ENCODE results near the gene SAMD1. TPM values are rescaled to one million over a fixed set of nuclear protein-coding genes. Genes with fewer than 3 reads are reported as not detected.
A peak's percentile ranks its signal among the peaks of the same experiment; 100 is the strongest.

The SAMD1 gene
- total RNA-seq, 3 donors from 2014 or later (not counting 1 experiment from before 2014, with no cell fraction given), result 30.8 to 33.0 (median 30.9) TPM

GRCh38 chr19:14127929-14128509, 37.5 kb upstream of the SAMD1 start:
- no peaks in the 10 kb centered on the region for H3K27me3 Mint-ChIP-seq (ENCODE audit: low read depth in 2 of 2)
- no peak for DNase-seq
- peak in 2 of 3 donors; percentile 12 to 32 for ATAC-seq
- Histone ChIP-seq H3K9me3 (ENCODE audit: control insufficient read depth, insufficient read depth, low read length) (no peaks in the 10 kb centered on the region), H3K4me3 (ENCODE audit: low read length) (no peak overlapping the region), H3K27me3 (ENCODE audit: control insufficient read depth, insufficient read depth, low read length) (no peaks in the 10 kb centered on the region), H3K36me3 (ENCODE audit: control insufficient read depth, insufficient read depth, low read length) (no peaks in the 10 kb centered on the region), H3K4me1 (ENCODE audit: control insufficient read depth, insufficient read depth, low read length) (peaks cover 11% of the 10 kb centered on the region), H3K27ac (ENCODE audit: low read length) (no peak overlapping the region)
- no peaks in the 10 kb centered on the region for H3K36me3 Mint-ChIP-seq
- no peaks in the 10 kb centered on the region for H3K4me1 Mint-ChIP-seq
- TF ChIP-seq CTCF (IDR thresholded peaks at IDR 0.05), result no peak
- H3K9me3 Mint-ChIP-seq, result no peaks in the 10 kb centered on the region
- no peak overlapping the region for H3K27ac Mint-ChIP-seq
- no peak overlapping the region for H3K4me3 Mint-ChIP-seq
- 73% methylated on average over 4 of the region's 4 CpGs for WGBS (ENCODE audit: insufficient coverage)
- intact Hi-C loops (cut with micrococcal nuclease), result no loop called here

- ATAC-seq (peak in 1 of 3 donors; percentile 32), DNase-seq (no peak)
- no peak overlapping the region for H3K4me3 ChIP-seq (ENCODE audit: low read length)
- no peak overlapping the region for H3K27ac ChIP-seq (ENCODE audit: low read length)
- no peaks in the 10 kb centered on the region for H3K9me3 Mint-ChIP-seq
- no peaks in the 10 kb centered on the region for H3K36me3 ChIP-seq (ENCODE audit: control insufficient read depth, insufficient read depth, low read length)
- H3K27ac Mint-ChIP-seq, result no peak overlapping the region
- H3K27me3 Mint-ChIP-seq (ENCODE audit: low read depth in 2 of 2), result no peaks in the 10 kb centered on the region
- 96% methylated on average over 8 of the region's 8 CpGs for WGBS (ENCODE audit: insufficient coverage)
- H3K4me1 Mint-ChIP-seq, result no peaks in the 10 kb centered on the region
- H3K36me3 Mint-ChIP-seq, result no peaks in the 10 kb centered on the region
- TF ChIP-seq CTCF (IDR thresholded peaks at IDR 0.05), result no peak
- H3K27me3 ChIP-seq (ENCODE audit: control insufficient read depth, insufficient read depth, low read length), result no peaks in the 10 kb centered on the region
- no peak overlapping the region for H3K4me3 Mint-ChIP-seq
- intact Hi-C loops (cut with micrococcal nuclease), result no loop called here
- peaks cover 11% of the 10 kb centered on the region for H3K4me1 ChIP-seq (ENCODE audit: control insufficient read depth, insufficient read depth, low read length)
- H3K9me3 ChIP-seq (ENCODE audit: control insufficient read depth, insufficient read depth, low read length), result no peaks in the 10 kb centered on the region
Measured at GRCh38 chr19:14127176-14127575, 36.6 kb upstream of the SAMD1 start.

GRCh38 chr19:14122924-14123323, 32.4 kb upstream of the SAMD1 start:
- Histone ChIP-seq H3K27ac (ENCODE audit: low read length) (no peak overlapping the region), H3K4me1 (ENCODE audit: control insufficient read depth, insufficient read depth, low read length) (peaks cover 14% of the 10 kb centered on the region), H3K9me3 (ENCODE audit: control insufficient read depth, insufficient read depth, low read length) (no peaks in the 10 kb centered on the region), H3K27me3 (ENCODE audit: control insufficient read depth, insufficient read depth, low read length) (no peaks in the 10 kb centered on the region), H3K36me3 (ENCODE audit: control insufficient read depth, insufficient read depth, low read length) (no peaks in the 10 kb centered on the region), H3K4me3 (ENCODE audit: low read length) (no peak overlapping the region)
- Mint-ChIP-seq H3K4me1 (peaks cover 9 to 10% of the 10 kb centered on the region in 2 donors), H3K9me3 (no peaks in the 10 kb centered on the region), H3K27me3 (ENCODE audit: low read depth in 2 of 2) (no peaks in the 10 kb centered on the region), H3K36me3 (no peaks in the 10 kb centered on the region), H3K27ac (no peak overlapping the region), H3K4me3 (no peak overlapping the region)
- intact Hi-C loops (cut with micrococcal nuclease), result no loop called here
- no peak for ATAC-seq
- WGBS (ENCODE audit: insufficient coverage), result 96% methylated on average over 4 of the region's 6 CpGs
- no peak for DNase-seq
- TF ChIP-seq CTCF (IDR thresholded peaks at IDR 0.05), result no peak

- H3K4me3 ChIP-seq (ENCODE audit: low read length), result no peak overlapping the region
- H3K4me3 Mint-ChIP-seq, result no peak overlapping the region
- DNase-seq (no peak), ATAC-seq (no peak)
- H3K27me3 ChIP-seq (ENCODE audit: control insufficient read depth, insufficient read depth, low read length), result no peaks in the 10 kb centered on the region
- H3K27ac Mint-ChIP-seq, result peak overlapping the region; percentile 94 to 97
- peaks cover 24% of the 10 kb centered on the region in 2 donors for H3K4me1 Mint-ChIP-seq
- no peaks in the 10 kb centered on the region for H3K9me3 Mint-ChIP-seq
- H3K36me3 Mint-ChIP-seq, result no peaks in the 10 kb centered on the region
- no peaks in the 10 kb centered on the region for H3K9me3 ChIP-seq (ENCODE audit: control insufficient read depth, insufficient read depth, low read length)
- WGBS (ENCODE audit: insufficient coverage), result 99% methylated on average over 7 of the region's 7 CpGs
- TF ChIP-seq CTCF (IDR thresholded peaks at IDR 0.05), result no peak
- peaks cover 29% of the 10 kb centered on the region for H3K4me1 ChIP-seq (ENCODE audit: control insufficient read depth, insufficient read depth, low read length)
- H3K36me3 ChIP-seq (ENCODE audit: control insufficient read depth, insufficient read depth, low read length), result no peaks in the 10 kb centered on the region
- intact Hi-C loops (cut with micrococcal nuclease), result no loop called here
- no peak overlapping the region for H3K27ac ChIP-seq (ENCODE audit: low read length)
- no peaks in the 10 kb centered on the region for H3K27me3 Mint-ChIP-seq (ENCODE audit: low read depth in 2 of 2)
Measured at GRCh38 chr19:14120497-14120780, 29.9 kb upstream of the SAMD1 start.
